SIG-M5 treated with dmso at 0.1 percent for 504 hours (cell line): ENCODE measurements around the gene APOBEC2.
A peak's percentile ranks its signal among the peaks of the same experiment; 100 is the strongest.

Experiments
- DNase-seq: peaks from one replicate; lab custom pipeline; 2025; ENCODE audit not compliant: unreplicated experiment; lab: John Stamatoyannopoulos, UW

Gene APOBEC2

GRCh38 chr6:41083072-41083471, 30.1 kb downstream of the APOBEC2 start:
- no peak for DNase-seq

- no peak for DNase-seq
Measured at GRCh38 chr6:41085182-41085581, 32.2 kb downstream of the APOBEC2 start.

- DNase-seq: no peak
Measured at GRCh38 chr6:41088451-41088850, 35.4 kb downstream of the APOBEC2 start.

GRCh38 chr6:41090841-41091761, 38.1 kb downstream of the APOBEC2 start:
- DNase-seq: no peak

GRCh38 chr6:41092421-41093140, 39.6 kb downstream of the APOBEC2 start:
- DNase-seq: peak; percentile 11

- no peak for DNase-seq
Measured at GRCh38 chr6:41093729-41094128, 40.7 kb downstream of the APOBEC2 start.

GRCh38 chr6:41097467-41098090, 44.6 kb downstream of the APOBEC2 start:
- DNase-seq: no peak

GRCh38 chr6:41098366-41098765, 45.4 kb downstream of the APOBEC2 start:
- no peak for DNase-seq

- DNase-seq: no peak
Measured at GRCh38 chr6:41100871-41101287, 47.9 kb downstream of the APOBEC2 start.

GRCh38 chr6:41103847-41104246, 50.8 kb downstream of the APOBEC2 start:
- no peak for DNase-seq

GRCh38 chr6:41111017-41111416, 58.0 kb downstream of the APOBEC2 start:
- DNase-seq: no peak
